Suprapubic skin (tissue), 3 donors: ENCODE measurements around the gene DDAH1.

ENCODE experiments used
- CTCF ChIP-seq, 2 donors: fragments of 200-600 bp in 1 of 2; fragments of 450-650 bp in 1 of 2; sonication (generic) in 1 of 2; IDR thresholded peaks; one replicate each; pipeline ENCODE4 v1.5.1; 2016 to 2019; ENCODE audit warnings: antibody characterized with exemption in 2 of 2, mild to moderate bottlenecking in 1 of 2, moderate library complexity in 1 of 2
- POLR2AphosphoS5 ChIP-seq, 3 donors: sonication (generic); formaldehyde crosslinking; IDR thresholded peaks; one replicate each; pipeline ENCODE4 v1.6.1; 2017; ENCODE audit warnings: antibody characterized with exemption in 3 of 3

- TF ChIP-seq CTCF (IDR thresholded peaks at IDR 0.05) (no peak), POLR2AphosphoS5 (IDR thresholded peaks at IDR 0.05) (no peak)
These were observed 104.9 kb downstream of the DDAH1 start for GRCh38 chr1:85359874-85360721.
